Common myeloid progenitor, CD34-positive (primary cell): ENCODE results near the gene POU2AF3. TPM values are rescaled to one million over a fixed set of nuclear protein-coding genes. Genes with fewer than 3 reads are reported as not detected.

Source experiments
- CTCF ChIA-PET: fragments of 350-600 bp; sonication (Branson Sonifier 250); formaldehyde crosslinking; loops from one replicate; lab custom pipeline; 2021; ENCODE audit warnings: antibody characterized with exemption; lab: Charles Lee
- POLR2A ChIA-PET: fragments of 350-600 bp; sonication (Branson Sonifier 250); formaldehyde crosslinking; loops from one replicate; lab custom pipeline; 2021; ENCODE audit warnings: antibody characterized with exemption; lab: Charles Lee
- DNase-seq, 3 donors: peaks; one replicate each; pipeline versions ENCODE4 v3.0.0 to v3.0.0-alpha.2; 2013
- H3K27ac ChIP-seq, 2 experiments: 1 replicate in 1 of 2; 2 replicates in 1 of 2; pipeline ENCODE4 v1.7.0; 2013; ENCODE audit warnings: inconsistent platforms in 2 of 2, low read length in 2 of 2, mild to moderate bottlenecking in 2 of 2, low read depth in 1 of 2, moderate library complexity in 1 of 2; ENCODE audit not compliant: severe bottlenecking in 2 of 2, insufficient read depth in 1 of 2, poor library complexity in 1 of 2
- H3K27me3 ChIP-seq, 5 experiments: replicated peaks in 2 of 5; 1 replicate in 3 of 5; 2 replicates in 2 of 5; pipeline versions ENCODE4 v1.6.1 to v1.7.0; 2013; ENCODE audit warnings: low read length in 4 of 5, mild to moderate bottlenecking in 2 of 5, moderate library complexity in 2 of 5, inconsistent platforms in 1 of 5; ENCODE audit not compliant: insufficient read depth in 5 of 5, control insufficient read depth in 4 of 5
- H3K36me3 ChIP-seq, 4 experiments: 1 replicate in 2 of 4; 2 replicates in 2 of 4; pipeline versions ENCODE4 v1.6.1 to v1.7.0; 2013; ENCODE audit warnings: low read length in 3 of 4, control low read depth in 1 of 4, mild to moderate bottlenecking in 1 of 4; ENCODE audit not compliant: control insufficient read depth in 4 of 4, insufficient read depth in 4 of 4
- H3K4me1 ChIP-seq, 4 experiments: 1 replicate in 3 of 4; 2 replicates in 1 of 4; pipeline versions ENCODE4 v1.6.1 to v1.7.1; 2013; ENCODE audit warnings: low read length in 3 of 4, mild to moderate bottlenecking in 3 of 4, control low read depth in 1 of 4, inconsistent platforms in 1 of 4, moderate library complexity in 1 of 4; ENCODE audit not compliant: control insufficient read depth in 4 of 4, insufficient read depth in 4 of 4; ENCODE audit errors: control extremely low read depth in 1 of 4
- H3K4me3 ChIP-seq, 7 experiments: 1 replicate in 4 of 7; 2 replicates in 3 of 7; pipeline versions ENCODE4 v1.5.1 to v1.7.0; 2013; ENCODE audit warnings: mild to moderate bottlenecking in 7 of 7, low read length in 6 of 7, moderate library complexity in 6 of 7, inconsistent platforms in 2 of 7, low read depth in 2 of 7, control low read depth in 1 of 7; ENCODE audit not compliant: insufficient read depth in 4 of 7, control insufficient read depth in 1 of 7; ENCODE audit errors: extremely low read depth in 1 of 7
- H3K9me3 ChIP-seq, 5 experiments: 1 replicate in 4 of 5; 2 replicates in 1 of 5; pipeline versions ENCODE4 v1.6.1 to v1.7.1; 2013; ENCODE audit warnings: low read length in 4 of 5, mild to moderate bottlenecking in 2 of 5, inconsistent platforms in 1 of 5, low read depth in 1 of 5, moderate library complexity in 1 of 5; ENCODE audit not compliant: control insufficient read depth in 4 of 5, insufficient read depth in 2 of 5; ENCODE audit errors: control extremely low read depth in 1 of 5
- WGBS: methylation state at CpG from one replicate; pipeline ENCODE4 v1.1.5; 2013; ENCODE audit not compliant: insufficient coverage; 5-methylcytosine and 5-hydroxymethylcytosine counted together
- polyA plus RNA-seq: library from polyadenylated mRNA; unstranded; fragments of 120-200 nt; gene quantifications from one replicate; pipeline ENCODE4 v1.2.1, GENCODE V29; 2013

The POU2AF3 gene
- not detected for polyA plus RNA-seq

GRCh38 chr11:111298413-111299100 lies at the start of gene POU2AF3:
Gene POU2AF3 (plus strand): TSS chr11:111298546. CDS start chr11:111298582, 36 bp downstream.
- peaks cover 3 to 49% (median 28%) of the 10 kb centered on the region in 5 experiments for H3K27me3 ChIP-seq
- ChIA-PET POLR2A (no interaction called here), CTCF (interaction anchor here (1.3 to 1.4 kb wide), 2 partner anchors 15 to 125 kb away, joined by 5 to 7 read pairs; no protein-coding TSS in a partner anchor)
- WGBS = 14% methylated on average over 44 of the region's 57 CpGs
- H3K4me1 ChIP-seq = peaks cover 0 to 15% (median 12%) of the 10 kb centered on the region in 4 experiments
- peak within 1 kb of the TSS; percentile 42 to 80 (median 65) for H3K4me3 ChIP-seq
- DNase-seq = peak in 1 of 3 donors; percentile 27
- no peak within 1 kb of the TSS for H3K27ac ChIP-seq
- H3K9me3 ChIP-seq = no peaks in the 10 kb centered on the region
- H3K36me3 ChIP-seq = no peaks in the 10 kb centered on the region

- Histone ChIP-seq H3K27ac (no peak overlapping the region), H3K36me3 (no peaks in the 10 kb centered on the region), H3K4me3 (no peak overlapping the region), H3K27me3 (no peaks in the 10 kb centered on the region), H3K9me3 (no peaks in the 10 kb centered on the region), H3K4me1 (no peaks in the 10 kb centered on the region)
- ChIA-PET POLR2A (no interaction called here), CTCF (no interaction called here)
- no peak for DNase-seq
- WGBS = 94% methylated on average over 2 of the region's 2 CpGs
Measured at GRCh38 chr11:111250936-111251335, 47.4 kb upstream of the POU2AF3 start.

- Histone ChIP-seq H3K27me3 (no peaks in the 10 kb centered on the region), H3K4me3 (no peak overlapping the region), H3K27ac (no peak overlapping the region), H3K36me3 (no peaks in the 10 kb centered on the region), H3K9me3 (no peaks in the 10 kb centered on the region), H3K4me1 (peaks cover 0 to 4% (median 0%) of the 10 kb centered on the region in 4 experiments)
- 100% methylated on average over 1 of the region's 1 CpG for WGBS
- POLR2A ChIA-PET = no interaction called here
- DNase-seq = no peak
- CTCF ChIA-PET = no interaction called here
Measured at GRCh38 chr11:111253131-111253530, 45.2 kb upstream of the POU2AF3 start.

- Histone ChIP-seq H3K36me3 (no peaks in the 10 kb centered on the region), H3K27ac (no peak overlapping the region), H3K4me1 (peaks cover 0 to 7% (median 0%) of the 10 kb centered on the region in 4 experiments), H3K4me3 (no peak overlapping the region), H3K9me3 (no peaks in the 10 kb centered on the region), H3K27me3 (no peaks in the 10 kb centered on the region)
- ChIA-PET CTCF (no interaction called here), POLR2A (no interaction called here)
- DNase-seq = no peak
- WGBS = 86% methylated on average over 4 of the region's 5 CpGs
Measured at GRCh38 chr11:111253630-111254029, 44.7 kb upstream of the POU2AF3 start.

- peak; percentile 9 to 78 (median 69) for DNase-seq
- ChIA-PET POLR2A (no interaction called here), CTCF (no interaction called here)
- Histone ChIP-seq H3K9me3 (no peaks in the 10 kb centered on the region), H3K4me1 (peaks cover 0 to 7% (median 0%) of the 10 kb centered on the region in 4 experiments), H3K4me3 (no peak overlapping the region), H3K27ac (no peak overlapping the region), H3K36me3 (no peaks in the 10 kb centered on the region), H3K27me3 (no peaks in the 10 kb centered on the region)
- 7% methylated on average over 2 of the region's 4 CpGs for WGBS
Measured at GRCh38 chr11:111258046-111258445, 40.3 kb upstream of the POU2AF3 start.

- Histone ChIP-seq H3K4me3 (no peak overlapping the region), H3K36me3 (no peaks in the 10 kb centered on the region), H3K4me1 (peaks cover 0 to 7% (median 0%) of the 10 kb centered on the region in 4 experiments), H3K9me3 (no peaks in the 10 kb centered on the region), H3K27ac (no peak overlapping the region), H3K27me3 (no peaks in the 10 kb centered on the region)
- WGBS = 93% methylated on average over 3 of the region's 4 CpGs
- no peak for DNase-seq
- CTCF ChIA-PET = no interaction called here
- POLR2A ChIA-PET = no interaction called here
Measured at GRCh38 chr11:111259896-111260295, 38.5 kb upstream of the POU2AF3 start.

- WGBS = 96% methylated on average over 4 of the region's 4 CpGs
- H3K27ac ChIP-seq = no peak overlapping the region
- ChIA-PET CTCF (no interaction called here), POLR2A (no interaction called here)
- H3K4me3 ChIP-seq = no peak overlapping the region
- no peaks in the 10 kb centered on the region for H3K27me3 ChIP-seq
- H3K4me1 ChIP-seq = peaks cover 0 to 7% (median 0%) of the 10 kb centered on the region in 4 experiments
- no peak for DNase-seq
- H3K9me3 ChIP-seq = no peaks in the 10 kb centered on the region
- H3K36me3 ChIP-seq = no peaks in the 10 kb centered on the region
Measured at GRCh38 chr11:111260811-111261210, 37.5 kb upstream of the POU2AF3 start.
